Measurements from ENCODE around the gene SOX14.

Gene SOX14

GRCh38 chr3:137767538-137768360 lies 3.6 kb downstream of the SOX14 start:
- DNase-seq (ENCODE audit: extremely low spot score) = peak; percentile 10
- TF ChIP-seq CTCF (IDR thresholded peaks at IDR 0.05; ENCODE audit: control extremely low read depth, extremely low read depth, low read depth, missing control alignments) = no peak
- ChIA-PET CTCF (no interaction called here), POLR2A (no interaction called here)

GRCh38 chr3:137768361-137769321 lies 4.5 kb downstream of the SOX14 start:
- DNase-seq (ENCODE audit: extremely low spot score) = peak; percentile 8
- TF ChIP-seq CTCF (IDR thresholded peaks at IDR 0.05; ENCODE audit: control extremely low read depth, extremely low read depth, low read depth, missing control alignments) = no peak
- ChIA-PET POLR2A (no interaction called here), CTCF (no interaction called here)

- DNase-seq (ENCODE audit: extremely low spot score) = peak; percentile 5
- ChIA-PET POLR2A (no interaction called here), CTCF (no interaction called here)
- TF ChIP-seq CTCF (IDR thresholded peaks at IDR 0.05; ENCODE audit: control extremely low read depth, extremely low read depth, low read depth, missing control alignments) = no peak
These were observed 5.4 kb downstream of the SOX14 start for GRCh38 chr3:137769322-137770065.

GRCh38 chr3:137770066-137770834 lies 6.1 kb downstream of the SOX14 start:
- DNase-seq (ENCODE audit: extremely low spot score) = peak; percentile 10
- TF ChIP-seq CTCF (IDR thresholded peaks at IDR 0.05; ENCODE audit: control extremely low read depth, extremely low read depth, low read depth, missing control alignments) = no peak
- POLR2A ChIA-PET = no interaction called here
- CTCF ChIA-PET = no interaction called here

GRCh38 chr3:137770835-137771399 lies 6.8 kb downstream of the SOX14 start:
- ChIA-PET CTCF (no interaction called here), POLR2A (no interaction called here)
- TF ChIP-seq CTCF (IDR thresholded peaks at IDR 0.05; ENCODE audit: control extremely low read depth, extremely low read depth, low read depth, missing control alignments) = no peak
- peak; percentile 13 for DNase-seq (ENCODE audit: extremely low spot score)

Data from GM10248 (cell line).